Right ventricle myocardium inferior (tissue), 1 donor: Measurements from ENCODE around the gene CPSF6. TPM values are rescaled to one million over a fixed set of nuclear protein-coding genes. Genes with fewer than 3 reads are reported as not detected.
A peak's percentile ranks its signal among the peaks of the same experiment; 100 is the strongest.
"Not testable (repeated sequence)": the region's sequence is repeated elsewhere in the genome, so short reads cannot be mapped to it uniquely, and the experiment has no call there.

ENCODE experiments used
- ATAC-seq: fragments of 200-7000 bp; cut with Tn5 transposase; one replicate; pipeline ENCODE4 v1.9.1; 2020; ENCODE audit warnings: mild to moderate bottlenecking, moderate library complexity
- DNase-seq: peaks from one replicate; pipeline ENCODE4 v3.0.0; 2021; ENCODE audit errors: missing footprints
- intact Hi-C: fragments of 100-400 bp; cut with DNase I; formaldehyde crosslinking; loops from one replicate; pipeline ENCODE4 v1.11.0; 2022
- total RNA-seq: library from RNA; stranded (reverse); fragmentation: NEBNext Ultra II Directional; extraction: Animal tissue kit (Norgen Biotek cat#: 25700); gene quantifications from one replicate; pipeline ENCODE4 v1.2.1, GENCODE V29; 2021
- donor health status: DM: no; HTN: yes; CAD: no; lungs with severe emphysema.

The CPSF6 gene
- total RNA-seq, 1 donor from 2014 or later = 29.3 TPM

DNA sequence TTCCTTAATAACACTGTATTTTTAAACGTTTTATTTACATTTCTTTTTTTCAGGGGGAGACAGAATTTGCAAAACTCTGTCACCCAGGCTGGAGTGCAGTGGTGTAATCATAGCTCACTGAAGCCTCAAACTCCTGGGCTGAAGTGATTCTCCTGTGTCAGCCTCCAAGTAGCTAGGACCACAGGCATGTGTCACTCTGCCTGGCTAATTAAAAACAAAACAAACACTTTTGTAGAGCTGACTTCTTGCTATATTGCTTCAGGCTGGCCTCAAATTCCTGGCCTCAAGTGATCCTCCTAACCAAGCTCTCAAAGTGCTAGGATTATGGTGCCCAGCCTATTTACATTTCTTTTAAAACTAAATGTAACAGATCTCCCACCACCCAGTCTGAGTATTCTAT, 12.7 kb downstream of the CPSF6 start:
- ATAC-seq (no peak), DNase-seq (no peak)
- intact Hi-C loops = loop anchor here (10.0 kb wide), 2 partner anchors 447 to 917 kb away; partner anchors contain the start of genes MDM1 and MDM2

DNA sequence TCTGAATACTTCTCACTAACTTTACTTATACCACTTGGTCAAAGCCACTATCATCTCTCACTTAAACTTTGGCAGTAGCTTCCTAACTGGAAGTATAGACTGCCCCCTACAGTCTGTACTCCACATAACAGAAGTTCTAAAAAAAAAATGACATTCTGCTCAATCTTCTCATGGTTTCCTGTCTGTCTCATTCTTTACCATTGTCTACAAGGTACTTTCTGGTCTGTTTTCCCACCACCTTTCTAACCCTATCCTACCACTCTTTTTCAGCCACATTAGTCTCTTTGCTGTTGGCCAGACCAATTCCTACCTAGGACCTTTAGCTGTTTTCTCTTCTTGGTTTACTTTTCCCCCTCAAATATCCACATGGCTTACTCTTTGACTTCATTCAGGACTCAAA, 14.7 kb downstream of the CPSF6 start:
- ATAC-seq (peak; percentile 64), DNase-seq (no peak)
- intact Hi-C loops = loop anchor here (1.0 to 10.0 kb wide), 3 partner anchors 100 to 919 kb away; partner anchors contain the start of genes MDM1 and MDM2

DNA sequence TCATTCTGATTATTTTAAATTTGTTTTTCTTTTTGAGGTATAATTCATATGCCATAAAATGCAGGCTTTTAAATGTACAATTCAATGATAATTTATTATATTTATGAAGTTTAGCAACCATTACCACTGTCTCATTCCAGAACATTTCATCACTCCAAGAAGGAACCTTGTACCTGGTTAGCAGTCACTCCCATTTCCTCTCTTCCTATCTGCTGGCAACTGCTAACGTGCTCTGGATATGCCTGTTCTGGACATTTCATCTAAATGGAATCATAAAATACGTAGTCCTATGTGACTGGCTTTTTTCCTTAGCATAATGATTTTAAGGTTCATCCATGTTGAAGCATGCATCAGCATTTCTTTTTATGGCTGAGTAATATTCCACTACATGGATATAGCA, 15.5 kb downstream of the CPSF6 start:
- intact Hi-C loops = loop anchor here (1.0 to 10.0 kb wide), 3 partner anchors 101 to 920 kb away; partner anchors contain the start of genes MDM1 and MDM2
- ATAC-seq (no peak), DNase-seq (no peak)

DNA sequence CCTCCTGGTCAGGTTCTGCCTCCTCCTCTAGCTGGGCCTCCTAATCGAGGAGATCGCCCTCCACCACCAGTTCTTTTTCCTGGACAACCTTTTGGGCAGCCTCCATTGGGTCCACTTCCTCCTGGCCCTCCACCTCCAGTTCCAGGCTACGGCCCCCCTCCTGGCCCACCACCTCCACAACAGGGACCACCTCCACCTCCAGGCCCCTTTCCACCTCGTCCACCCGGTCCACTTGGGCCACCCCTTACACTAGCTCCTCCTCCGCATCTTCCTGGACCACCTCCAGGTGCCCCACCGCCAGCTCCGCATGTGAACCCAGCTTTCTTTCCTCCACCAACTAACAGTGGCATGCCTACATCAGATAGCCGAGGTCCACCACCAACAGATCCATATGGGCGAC, 19.3 kb downstream of the CPSF6 start:
- DNase-seq (no peak), ATAC-seq (peak; percentile 23)
- intact Hi-C loops = loop anchor here (10.0 kb wide), 2 partner anchors 454 to 924 kb away; partner anchors contain the start of genes MDM1 and MDM2

DNA sequence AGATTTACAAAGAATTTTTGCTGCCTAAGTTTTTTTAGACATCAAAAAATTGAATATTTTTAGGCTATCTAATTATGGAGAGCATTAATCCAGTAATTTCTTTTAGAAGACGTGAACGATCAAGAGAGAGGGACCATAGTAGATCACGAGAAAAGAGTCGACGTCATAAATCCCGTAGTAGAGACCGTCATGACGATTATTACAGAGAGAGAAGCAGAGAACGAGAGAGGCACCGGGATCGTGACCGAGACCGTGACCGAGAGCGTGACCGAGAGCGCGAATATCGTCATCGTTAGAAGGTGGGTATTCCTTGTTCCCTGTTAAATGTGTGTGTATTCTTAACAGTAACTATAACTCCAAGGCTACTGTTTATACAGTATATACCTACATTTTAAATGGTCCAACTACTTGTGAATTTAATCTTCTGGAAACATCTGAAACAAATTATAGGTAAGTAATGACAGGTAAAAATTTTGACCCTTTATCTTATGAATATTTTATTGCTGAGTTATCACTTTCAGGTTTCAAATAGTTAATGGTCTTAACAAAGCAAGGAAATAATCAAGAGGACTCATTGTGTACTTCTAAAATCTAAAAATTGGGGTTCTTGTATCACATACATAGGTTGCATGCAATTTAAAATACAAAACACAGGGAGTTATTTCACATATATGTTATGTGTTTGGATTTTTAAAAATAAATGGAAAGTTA, 23.1 kb downstream of the CPSF6 start:
- no peak for DNase-seq
- intact Hi-C loops = no loop called here
- no peak for ATAC-seq

DNA sequence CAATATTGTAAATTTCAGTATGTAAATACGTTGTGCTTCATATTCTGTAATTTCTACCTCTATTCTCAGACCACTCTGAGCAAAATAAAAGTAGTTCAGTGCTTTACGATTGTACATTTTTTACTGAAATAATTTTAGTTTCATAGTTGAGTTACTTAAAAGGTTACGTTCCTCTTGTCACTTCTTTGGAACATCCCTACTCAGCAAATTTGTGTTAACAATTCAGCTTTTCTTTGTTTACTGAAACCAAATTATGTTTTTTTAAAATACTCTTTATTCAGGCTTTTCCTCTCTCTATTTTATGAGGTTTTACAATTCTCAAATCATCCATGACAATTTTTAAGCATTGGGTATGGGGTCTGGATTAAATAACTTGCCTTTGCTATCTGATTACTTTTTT, 25.8 kb downstream of the CPSF6 start:
- intact Hi-C loops = no loop called here
- no peak for ATAC-seq
- no peak for DNase-seq

DNA sequence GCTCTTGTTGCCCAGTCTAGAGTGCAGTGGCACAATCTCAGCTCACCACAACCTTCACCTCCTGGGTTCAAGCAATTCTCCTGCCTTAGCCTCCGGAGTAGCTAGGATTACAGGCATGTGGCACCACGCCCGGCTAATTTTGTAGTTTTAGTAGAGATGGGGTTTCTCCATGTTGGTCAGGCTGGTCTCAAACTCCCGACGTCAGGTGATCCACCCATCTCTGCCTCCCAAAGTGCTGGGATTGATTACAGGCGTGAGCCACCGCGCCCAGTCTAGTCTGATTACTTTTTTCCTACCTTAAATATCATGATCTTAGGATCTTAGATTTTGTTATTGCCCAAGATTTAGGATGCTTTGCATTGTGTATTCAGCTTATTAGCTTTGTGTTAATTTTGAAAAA, 26.3 kb downstream of the CPSF6 start:
- intact Hi-C loops, DNase-seq, ATAC-seq: not testable (repeated sequence)

DNA sequence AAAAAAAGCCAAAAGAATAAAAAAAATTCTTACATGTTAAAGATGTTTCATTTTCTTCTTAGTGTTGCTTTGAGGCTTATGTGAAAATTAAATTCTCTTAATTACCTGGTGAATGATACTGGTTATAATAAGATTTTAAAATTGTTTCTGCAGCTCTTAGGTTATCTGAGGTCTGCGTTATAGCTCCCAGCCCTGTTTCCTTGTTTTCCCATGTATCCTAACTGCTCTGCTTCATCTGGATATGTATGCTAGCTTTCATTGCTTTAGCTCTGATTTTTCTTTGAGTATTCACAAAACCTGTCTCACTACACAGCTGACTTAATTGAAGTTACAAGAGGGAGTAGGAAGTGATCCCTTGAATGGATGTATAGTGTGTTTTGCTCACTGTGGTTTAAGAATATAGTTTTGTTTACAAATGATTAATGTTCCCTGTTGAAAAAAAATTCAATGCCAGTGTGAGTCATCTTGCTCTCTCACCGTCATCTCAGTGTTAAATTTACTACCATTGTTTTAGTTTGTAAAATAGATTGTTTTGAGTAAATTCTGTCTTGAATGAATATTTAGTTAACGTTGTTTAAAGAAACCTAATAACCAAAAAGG, 26.8 kb downstream of the CPSF6 start:
- ATAC-seq (no peak), DNase-seq (no peak)
- intact Hi-C loops = no loop called here

DNA sequence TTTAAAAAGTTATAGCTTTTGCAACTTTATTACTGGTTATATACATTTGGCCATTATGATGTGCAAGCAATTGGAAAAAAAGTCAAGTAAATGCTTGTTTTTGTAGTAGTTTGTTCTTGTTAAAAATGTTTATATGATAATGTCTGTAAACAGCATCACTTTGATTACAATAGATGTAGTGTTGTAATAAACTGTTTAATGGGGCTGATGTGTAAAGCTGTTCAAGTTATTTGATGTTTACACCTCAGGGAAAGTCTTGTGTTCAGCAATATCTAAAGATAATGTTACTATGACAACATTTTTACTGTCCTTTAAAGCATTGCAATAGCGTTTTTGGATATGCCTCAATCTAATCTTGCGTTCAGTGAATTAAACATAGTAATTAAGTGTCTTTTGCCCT, 30.4 kb downstream of the CPSF6 start:
- intact Hi-C loops = no loop called here
- DNase-seq (no peak), ATAC-seq (no peak)

DNA sequence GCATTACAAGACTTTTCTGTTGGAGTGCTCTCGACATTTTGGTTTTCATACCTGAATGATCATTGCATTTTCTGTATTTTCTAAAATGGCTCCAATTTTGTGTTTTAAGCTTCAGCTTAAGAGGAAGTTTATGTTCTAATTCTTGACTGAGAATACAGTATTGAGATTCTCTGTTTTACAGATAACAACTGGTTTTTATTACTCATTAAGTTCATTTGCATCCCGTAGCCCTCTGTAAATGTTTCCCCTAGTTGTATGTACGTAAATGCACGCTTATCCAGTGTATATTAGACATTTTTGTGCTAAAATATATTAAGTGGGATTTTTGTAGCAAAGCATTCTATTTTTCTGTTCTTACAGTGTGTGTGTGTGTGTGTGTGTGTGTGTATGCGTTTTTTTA, 33.1 kb downstream of the CPSF6 start:
- intact Hi-C loops = no loop called here
- no peak for ATAC-seq

DNA sequence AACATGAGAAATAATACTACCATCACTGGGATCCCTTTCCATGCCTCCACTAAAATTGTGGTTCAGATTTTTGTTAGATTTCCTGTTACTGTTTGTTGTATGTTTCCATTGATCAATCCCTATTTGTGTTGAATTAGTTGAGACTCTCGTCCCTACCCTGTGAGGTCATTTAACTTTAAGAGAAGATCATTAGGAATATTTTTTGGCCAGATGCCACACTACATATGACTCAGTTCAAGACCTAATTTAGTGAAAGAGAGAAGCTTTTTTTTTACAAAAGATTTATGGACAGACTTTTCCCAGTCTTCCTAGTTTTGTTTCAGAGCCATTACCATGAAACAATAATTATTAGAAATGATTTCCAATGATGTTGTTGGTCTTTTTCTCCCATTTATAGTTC, 35.5 kb downstream of the CPSF6 start:
- ATAC-seq (no peak), DNase-seq (no peak)

More for the DNA sequence above, 33.1 kb downstream of the CPSF6 start:
- DNase-seq = no peak

DNA sequence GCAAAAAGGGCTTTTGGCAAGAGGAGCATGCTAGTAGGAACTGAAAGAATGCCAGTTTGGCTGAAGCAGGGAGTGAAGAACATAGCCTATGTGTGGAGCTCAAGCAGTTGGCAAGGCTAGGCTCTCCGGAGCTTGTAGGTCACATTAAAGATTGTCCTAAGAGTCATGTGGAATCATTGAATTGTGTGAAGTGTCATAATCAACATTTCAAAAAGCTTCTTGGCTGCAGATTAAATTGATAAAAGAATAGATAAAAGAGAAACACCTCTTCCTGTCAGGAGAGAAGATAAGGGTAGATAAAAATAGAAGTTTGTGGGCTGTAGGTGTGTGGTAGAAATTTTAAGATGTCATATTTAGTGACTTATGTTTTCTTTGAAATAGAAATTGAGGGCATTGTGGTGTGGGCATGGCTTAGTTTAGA, 36.1 kb downstream of the CPSF6 start:
- DNase-seq = no peak
- ATAC-seq = peak; percentile 33
- intact Hi-C loops = no loop called here

More for the DNA sequence above, 35.5 kb downstream of the CPSF6 start:
- intact Hi-C loops = no loop called here

DNA sequence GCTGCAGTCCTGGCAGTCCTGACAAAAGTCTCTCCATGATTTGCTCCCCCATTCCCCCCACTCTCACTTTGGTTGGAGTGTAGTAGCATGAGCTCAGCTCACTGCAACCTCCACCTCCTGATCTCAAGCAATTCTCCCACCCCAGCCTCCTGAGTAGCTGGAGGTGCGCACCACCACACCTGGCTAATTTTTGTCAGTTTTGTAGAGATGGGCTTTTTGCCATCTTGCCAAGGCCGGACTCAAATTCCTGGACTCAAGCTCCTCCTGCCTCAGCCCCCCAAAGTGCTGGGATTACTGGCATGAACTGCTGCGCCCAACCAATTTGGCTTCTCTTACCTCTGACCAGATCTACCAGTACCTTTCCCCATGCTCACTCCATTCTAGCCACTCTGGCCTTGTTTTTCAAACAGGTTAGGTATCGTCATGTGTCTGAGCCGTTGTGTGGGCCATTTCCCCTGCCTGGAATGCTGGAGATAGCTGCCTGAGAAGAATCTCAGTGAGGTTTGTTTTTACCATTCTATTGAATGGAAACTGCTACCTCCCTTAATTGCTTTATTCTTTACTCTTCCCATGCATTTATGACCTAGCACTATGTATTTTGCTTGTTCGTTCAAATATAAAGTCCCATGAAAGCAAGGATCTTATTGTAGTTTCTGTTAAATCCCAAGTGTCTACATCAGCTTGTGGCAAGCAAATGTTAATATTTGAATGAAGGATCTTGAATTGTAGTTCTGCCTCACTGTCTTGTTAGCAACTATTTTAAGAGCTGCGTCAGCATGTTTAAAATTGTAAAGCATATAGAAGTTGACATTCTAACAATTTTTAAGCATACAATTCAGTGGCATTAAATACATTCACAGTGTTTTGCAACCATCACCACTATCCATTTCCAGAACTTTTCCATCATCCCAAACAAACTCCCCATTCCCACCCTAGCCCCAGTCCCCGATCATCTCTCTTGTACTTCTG, 39.7 kb downstream of the CPSF6 start:
- intact Hi-C loops = no loop called here
- no peak for ATAC-seq
- DNase-seq = no peak

DNA sequence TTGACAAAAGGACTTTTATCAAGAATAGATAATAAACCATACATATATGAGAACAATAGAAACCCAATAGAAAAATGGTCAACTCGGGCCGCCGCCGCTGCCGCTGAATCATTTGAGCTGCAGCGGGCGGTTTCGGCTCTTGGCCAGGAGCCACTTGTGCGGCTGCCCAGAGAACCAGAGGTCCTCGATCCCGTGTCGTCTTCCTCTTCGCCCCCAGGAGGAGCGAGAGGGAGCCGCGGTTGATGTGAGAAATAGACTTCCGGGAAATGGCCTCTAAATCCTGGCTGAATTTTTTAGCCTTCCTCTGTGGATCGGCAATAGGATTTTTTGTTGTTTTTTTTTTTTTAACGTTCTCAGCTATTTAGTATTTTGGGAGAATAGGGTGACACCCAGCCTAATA, 44.8 kb downstream of the CPSF6 start:
- DNase-seq (peak; percentile 83), ATAC-seq (peak; percentile 86)
- intact Hi-C loops = no loop called here

DNA sequence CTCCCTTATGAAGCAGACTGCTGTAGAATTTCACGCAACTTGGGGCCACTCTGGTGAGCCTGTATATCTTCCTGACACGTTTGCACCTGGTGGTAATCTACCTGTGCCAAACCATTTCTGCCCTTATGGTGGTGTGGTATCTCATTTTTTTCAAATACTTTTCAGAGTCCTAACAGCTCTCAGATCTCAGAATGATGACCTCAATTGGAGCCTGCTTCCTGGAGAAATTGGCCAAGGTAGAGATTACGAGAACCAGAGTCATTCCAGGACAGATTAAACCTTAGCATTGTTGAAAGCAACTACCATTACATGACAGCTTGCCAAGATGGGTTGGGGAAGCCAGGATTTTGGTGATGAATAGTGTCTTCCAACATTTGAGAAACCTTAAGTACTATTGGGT, 48.2 kb downstream of the CPSF6 start:
- DNase-seq = no peak
- no peak for ATAC-seq
- intact Hi-C loops = no loop called here

DNA sequence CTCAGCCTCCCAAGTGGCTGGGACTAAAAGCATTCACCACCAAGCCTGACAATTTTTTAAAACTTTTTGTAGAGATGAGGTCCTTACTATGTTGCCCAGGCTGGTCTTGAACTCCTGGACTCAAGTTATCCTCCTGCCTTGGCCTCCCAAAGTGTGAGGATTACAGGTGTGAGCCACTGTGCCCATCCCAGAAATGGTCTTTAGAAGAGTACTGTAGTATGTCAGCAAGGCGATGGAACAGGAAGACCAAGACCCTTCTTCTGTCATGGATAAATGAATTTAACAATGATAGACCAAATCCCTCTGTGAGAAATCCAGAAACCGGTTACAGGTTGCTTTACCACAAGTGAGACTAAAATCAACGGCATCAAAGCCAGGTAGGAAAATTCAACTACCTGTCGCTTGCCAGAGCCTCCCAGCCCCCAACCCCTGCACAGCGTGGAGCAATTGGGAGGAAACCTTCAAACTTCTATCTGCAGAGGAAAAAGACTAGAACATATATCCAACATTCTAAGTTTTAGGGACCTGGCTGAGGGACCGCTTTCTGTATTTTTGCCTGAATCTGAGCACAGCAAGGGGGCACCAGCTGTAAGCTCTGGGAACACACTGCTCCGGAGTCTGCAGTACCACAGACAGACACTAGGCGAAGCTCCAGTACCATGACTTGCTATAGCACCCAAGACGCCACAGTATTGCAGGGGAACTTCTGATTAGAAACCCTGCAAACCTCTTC, 51.3 kb downstream of the CPSF6 start:
- intact Hi-C loops = no loop called here
- peak; percentile 54 for ATAC-seq
- DNase-seq = peak; percentile 64

DNA sequence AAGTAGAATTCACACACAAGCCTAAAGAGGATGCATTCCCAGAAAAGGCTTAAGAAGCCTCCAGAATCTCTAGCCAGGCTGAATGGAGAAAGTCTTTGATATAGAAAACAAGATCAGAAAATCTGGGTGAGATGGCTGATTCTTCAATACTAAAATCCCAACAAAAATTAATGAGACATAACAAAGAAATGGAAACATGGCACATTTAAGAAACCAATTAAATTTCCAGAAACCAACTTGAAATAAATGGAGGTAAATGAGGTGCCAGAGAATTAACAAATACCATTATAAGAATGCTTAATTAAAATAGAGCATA, 51.9 kb downstream of the CPSF6 start:
- intact Hi-C loops = no loop called here
- ATAC-seq = no peak
- DNase-seq = no peak

DNA sequence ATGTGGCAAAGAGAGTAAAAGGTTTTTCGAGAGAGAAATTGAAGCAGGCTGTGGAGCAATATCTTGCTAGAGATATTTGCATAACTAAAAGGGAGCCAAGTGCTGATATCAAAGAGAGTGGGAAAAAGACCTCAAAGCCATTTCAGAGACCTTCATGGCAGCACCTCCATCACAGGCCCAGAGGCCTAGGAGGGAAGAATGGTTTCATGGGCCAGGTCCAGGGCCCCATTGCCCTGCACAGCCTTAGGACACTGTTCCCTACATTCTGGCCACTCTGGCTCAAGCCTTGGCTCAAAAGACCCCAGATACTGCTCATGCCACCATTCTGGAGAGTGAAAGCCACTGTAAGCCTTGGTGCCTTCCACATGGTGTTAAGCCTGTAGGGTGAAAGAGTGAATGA, 58.8 kb downstream of the CPSF6 start:
- DNase-seq (no peak), ATAC-seq (no peak)
- intact Hi-C loops = no loop called here

DNA sequence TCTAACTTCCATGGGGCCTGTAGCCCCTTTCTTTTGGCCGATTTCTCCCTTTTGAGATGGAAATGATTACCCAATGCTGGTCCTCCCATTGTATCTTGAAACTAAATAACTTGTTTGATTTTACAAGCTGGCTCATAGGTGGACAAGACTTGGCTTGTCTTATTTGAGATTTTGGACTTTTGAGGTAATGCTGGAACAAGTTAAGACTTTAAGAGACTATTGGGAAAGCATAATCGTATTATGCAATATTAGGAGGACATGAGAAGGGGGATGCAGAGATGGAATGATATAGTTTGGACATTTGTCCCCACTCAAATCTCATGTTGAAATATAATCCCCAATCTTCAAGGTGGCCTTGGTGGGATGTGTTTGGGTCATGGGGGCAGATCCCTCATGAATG, 59.6 kb downstream of the CPSF6 start:
- ATAC-seq (no peak), DNase-seq (no peak)
- intact Hi-C loops = no loop called here
